Spleen (tissue), 11 donors: Measurements from ENCODE around the gene KLC1. TPM values are rescaled to one million over a fixed set of nuclear protein-coding genes. Genes with fewer than 3 reads are reported as not detected.

ENCODE experiments used
- DNase-seq: peaks from one replicate; pipeline ENCODE4 v3.0.0-alpha.2; 2020
- H3K27ac ChIP-seq, 8 donors: fragments of 200-600 bp; sonication (generic) in 7 of 8; 1 replicate in 4 of 8; 2 replicates in 4 of 8; pipeline versions ENCODE4 v1.5.0 to v1.8.0; 2016 to 2021; ENCODE audit warnings: inconsistent platforms in 4 of 8, mild to moderate bottlenecking in 4 of 8, moderate library complexity in 1 of 8
- H3K27me3 ChIP-seq, 7 donors: fragments of 200-600 bp; sonication (generic) in 6 of 7; replicated peaks in 1 of 7; 1 replicate in 4 of 7; 2 replicates in 3 of 7; pipeline versions ENCODE4 v1.5.0 to v1.8.0; 2016 to 2021; ENCODE audit warnings: inconsistent platforms in 3 of 7, mild to moderate bottlenecking in 1 of 7
- H3K36me3 ChIP-seq, 6 donors: fragments of 200-600 bp; sonication (generic) in 5 of 6; 1 replicate in 4 of 6; 2 replicates in 2 of 6; pipeline versions ENCODE4 v1.5.0 to v1.8.0; 2016 to 2021; ENCODE audit warnings: inconsistent platforms in 2 of 6
- H3K4me1 ChIP-seq, 6 donors: fragments of 200-600 bp; sonication (generic) in 5 of 6; 1 replicate in 3 of 6; 2 replicates in 3 of 6; pipeline versions ENCODE4 v1.5.0 to v1.8.0; 2016 to 2021; ENCODE audit warnings: inconsistent platforms in 3 of 6
- H3K4me3 ChIP-seq, 8 donors: fragments of 200-600 bp; sonication (generic) in 7 of 8; 1 replicate in 4 of 8; 2 replicates in 4 of 8; pipeline versions ENCODE4 v1.5.0 to v1.8.0; 2016 to 2021; ENCODE audit warnings: inconsistent platforms in 4 of 8, mild to moderate bottlenecking in 4 of 8, moderate library complexity in 2 of 8
- H3K9me3 ChIP-seq, 8 donors: fragments of 200-600 bp; sonication (generic) in 7 of 8; 1 replicate in 4 of 8; 2 replicates in 4 of 8; pipeline versions ENCODE4 v1.5.0 to v1.8.0; 2016 to 2021; ENCODE audit warnings: inconsistent platforms in 4 of 8
- POLR2A ChIP-seq, 3 donors: fragments of 450-650 bp; IDR thresholded peaks; one replicate each; pipeline ENCODE4 v1.5.1; 2017; ENCODE audit warnings: antibody characterized with exemption in 3 of 3, mild to moderate bottlenecking in 1 of 3
- POLR2AphosphoS5 ChIP-seq, 3 donors: sonication (generic); formaldehyde crosslinking; IDR thresholded peaks; one replicate each; pipeline ENCODE4 v1.5.1; 2017; ENCODE audit warnings: antibody characterized with exemption in 3 of 3
- WGBS, 5 donors: extraction: QIAGEN DNeasy Blood & Tissue Kit in 3 of 5; methylation state at CpG; one replicate each; pipeline versions ENCODE4 v1.1.5 to v1.1.7; 2013 to 2018; 5-methylcytosine and 5-hydroxymethylcytosine counted together
- intact Hi-C: fragments of 100-400 bp; cut with DNase I; formaldehyde crosslinking; loops from one replicate; pipeline ENCODE4 v1.15.0; 2023; ENCODE audit warnings: low total_unique reads
- polyA plus RNA-seq, 3 donors: library from polyadenylated mRNA; stranded (reverse); fragments of 200-250 nt; gene quantifications; one replicate each; pipeline ENCODE4 v1.2.1, GENCODE V29; 2013
- total RNA-seq, 7 donors: library from RNA; depleted of rRNA in 3 of 7; stranded (reverse); fragments of >200 nt in 3 of 7; fragmentation: NEBNext Ultra II Directional in 4 of 7; extraction: Animal tissue kit (Norgen Biotek cat#: 25700) in 4 of 7; gene quantifications; one replicate each; pipeline versions ENCODE4 v1.1.0 to v1.2.1, GENCODE V29; 2016 to 2021
- TF ChIP-seq, protein P1 (sequence below), 11 experiments: fragments of 200-600 bp in 7 of 11; fragments of 450-650 bp in 4 of 11; sonication (generic) in 4 of 11; IDR thresholded peaks in 8 of 11; conservative IDR thresholded peaks in 3 of 11; 1 replicate in 7 of 11; 2 replicates in 4 of 11; pipeline versions ENCODE4 v1.4.0 to v1.8.0; 2016 to 2021; ENCODE audit warnings: antibody characterized with exemption in 11 of 11, inconsistent platforms in 4 of 11, mild to moderate bottlenecking in 1 of 11
- donor health status: healthy with polysubstance abuse.
- donor health status: DM: no; HTN: no; CAD: no; lungs with moderate emphysema.
- donor health status: DM: no; HTN: no; CAD: no.
- donor health status: Bipolar disorder and iron deficiency.
- donor health status: healthy.
- donor health status: DM: no; HTN: no; CAD: no.
- donor health status: DM: yes; HTN: yes; CAD: no.

KLC1 gene
- total and polyA plus RNA-seq, 10 donors, result 54.1 to 333 (median 226) TPM

DNA sequence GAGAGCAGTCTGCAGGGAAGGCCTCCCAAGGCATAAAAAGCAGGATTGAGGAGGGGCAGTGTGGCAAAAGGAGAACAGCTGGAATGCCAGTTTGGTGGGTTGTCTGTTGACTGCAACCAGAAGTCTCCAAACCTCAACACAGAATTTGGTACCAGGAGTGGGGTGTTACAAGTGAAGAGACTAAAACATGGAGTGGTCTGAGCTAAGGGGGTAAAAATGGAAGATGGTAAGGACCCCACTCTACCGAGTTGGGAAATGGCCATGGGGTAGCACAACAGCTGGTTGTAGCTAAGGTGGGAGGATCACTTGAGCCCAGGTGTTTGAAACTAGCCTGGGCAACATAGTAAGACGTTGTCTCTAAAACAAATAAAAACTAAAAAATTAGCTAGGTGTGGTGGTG lies 17.8 kb upstream of the KLC1 start:
- 87 to 94% (median 89%) methylated on average over 2 of the region's 2 CpGs for WGBS, 5 donors
- H3K27ac ChIP-seq, result no peak overlapping the region
- TF ChIP-seq POLR2AphosphoS5 (IDR thresholded peaks at IDR 0.05), result no peak
- TF ChIP-seq, protein P1, sequence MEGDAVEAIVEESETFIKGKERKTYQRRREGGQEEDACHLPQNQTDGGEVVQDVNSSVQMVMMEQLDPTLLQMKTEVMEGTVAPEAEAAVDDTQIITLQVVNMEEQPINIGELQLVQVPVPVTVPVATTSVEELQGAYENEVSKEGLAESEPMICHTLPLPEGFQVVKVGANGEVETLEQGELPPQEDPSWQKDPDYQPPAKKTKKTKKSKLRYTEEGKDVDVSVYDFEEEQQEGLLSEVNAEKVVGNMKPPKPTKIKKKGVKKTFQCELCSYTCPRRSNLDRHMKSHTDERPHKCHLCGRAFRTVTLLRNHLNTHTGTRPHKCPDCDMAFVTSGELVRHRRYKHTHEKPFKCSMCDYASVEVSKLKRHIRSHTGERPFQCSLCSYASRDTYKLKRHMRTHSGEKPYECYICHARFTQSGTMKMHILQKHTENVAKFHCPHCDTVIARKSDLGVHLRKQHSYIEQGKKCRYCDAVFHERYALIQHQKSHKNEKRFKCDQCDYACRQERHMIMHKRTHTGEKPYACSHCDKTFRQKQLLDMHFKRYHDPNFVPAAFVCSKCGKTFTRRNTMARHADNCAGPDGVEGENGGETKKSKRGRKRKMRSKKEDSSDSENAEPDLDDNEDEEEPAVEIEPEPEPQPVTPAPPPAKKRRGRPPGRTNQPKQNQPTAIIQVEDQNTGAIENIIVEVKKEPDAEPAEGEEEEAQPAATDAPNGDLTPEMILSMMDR (IDR thresholded peaks at IDR 0.05 in 8 of 11, conservative IDR thresholded peaks at IDR 0.05 in 3 of 11), result no peak
- no peak for TF ChIP-seq POLR2A (IDR thresholded peaks at IDR 0.05)
- H3K27me3 ChIP-seq, result peaks cover 0 to 20% (median 0%) of the 10 kb centered on the region in 7 donors
- H3K9me3 ChIP-seq, result peaks cover 4 to 19% (median 15%) of the 10 kb centered on the region in 8 donors
- DNase-seq, result no peak
- no peaks in the 10 kb centered on the region for H3K36me3 ChIP-seq
- intact Hi-C loops, result no loop called here
- H3K4me1 ChIP-seq, result peaks cover 8 to 25% (median 19%) of the 10 kb centered on the region in 6 donors
- no peak overlapping the region for H3K4me3 ChIP-seq

DNA sequence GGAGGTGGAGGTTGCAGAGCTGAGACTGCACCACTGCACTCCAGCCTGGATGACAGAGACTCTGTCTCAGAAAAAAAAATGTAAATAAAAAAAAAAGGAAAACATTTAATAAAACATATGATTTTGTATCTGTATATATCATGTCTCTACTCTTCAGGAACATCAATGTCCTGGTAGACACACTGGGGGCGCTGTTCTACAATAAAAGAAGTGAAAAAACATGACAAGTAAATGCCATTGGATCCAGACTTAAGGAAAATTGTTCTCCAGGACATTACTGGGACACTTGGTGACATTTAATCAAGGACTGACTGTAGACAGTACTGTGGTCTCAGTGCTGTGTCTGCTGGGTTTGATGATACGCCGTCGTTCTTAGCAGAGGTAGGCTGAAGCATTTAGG lies 15.5 kb upstream of the KLC1 start:
- Histone ChIP-seq H3K9me3 (peaks cover 4 to 19% (median 15%) of the 10 kb centered on the region in 8 donors), H3K4me1 (peaks cover 0 to 2% (median under 1%) of the 10 kb centered on the region in 6 donors), H3K27ac (no peak overlapping the region), H3K4me3 (no peak overlapping the region), H3K27me3 (peaks cover 0 to 7% (median 0%) of the 10 kb centered on the region in 7 donors), H3K36me3 (no peaks in the 10 kb centered on the region)
- 85 to 96% (median 94%) methylated on average over 4 of the region's 4 CpGs for WGBS, 5 donors
- intact Hi-C loops, result no loop called here
- DNase-seq, result no peak
- TF ChIP-seq, protein P1 (IDR thresholded peaks at IDR 0.05 in 8 of 11, conservative IDR thresholded peaks at IDR 0.05 in 3 of 11), result peak in 3 of 11 experiments; percentile 16 to 47 (median 42)
- no peak for TF ChIP-seq POLR2AphosphoS5 (IDR thresholded peaks at IDR 0.05)
- no peak for TF ChIP-seq POLR2A (IDR thresholded peaks at IDR 0.05)

DNA sequence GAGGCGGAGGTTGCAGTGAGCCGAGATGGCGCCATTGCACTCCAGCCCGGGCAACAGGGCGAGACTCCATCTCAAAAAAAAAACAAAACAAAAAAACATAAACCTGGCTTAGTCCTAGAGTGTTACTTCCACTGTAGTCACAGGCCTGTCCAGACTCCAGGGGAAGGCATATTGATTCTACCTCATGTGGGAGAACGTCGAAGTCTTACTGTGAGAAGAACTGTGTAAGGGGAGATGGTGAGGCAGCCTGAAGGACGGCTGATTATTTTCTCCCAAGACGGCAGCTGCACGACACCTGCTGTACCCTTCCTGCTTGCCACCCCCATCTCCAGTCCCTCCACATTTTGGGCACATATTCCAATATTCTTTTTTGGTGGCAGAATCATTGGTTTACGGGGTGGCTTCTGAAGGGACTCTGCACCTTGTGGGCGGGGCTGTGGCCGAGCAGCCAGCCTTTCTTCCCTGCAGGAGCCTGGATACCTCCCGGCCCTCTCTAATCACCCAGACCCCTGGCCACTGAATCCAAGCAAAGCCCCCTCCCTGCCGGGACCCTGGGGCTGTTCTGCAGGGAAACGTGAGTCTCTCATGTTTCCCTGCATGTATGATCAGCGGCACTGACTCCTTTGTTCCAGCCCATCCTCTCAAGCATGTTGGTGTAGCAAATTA lies 12.2 kb upstream of the KLC1 start:
- intact Hi-C loops, result no loop called here
- Histone ChIP-seq H3K36me3 (no peaks in the 10 kb centered on the region), H3K27ac (no peak overlapping the region), H3K27me3 (no peaks in the 10 kb centered on the region), H3K4me3 (no peak overlapping the region), H3K4me1 (no peaks in the 10 kb centered on the region), H3K9me3 (peaks cover 0 to 4% (median 3%) of the 10 kb centered on the region in 8 donors)
- TF ChIP-seq POLR2AphosphoS5 (IDR thresholded peaks at IDR 0.05) (no peak), POLR2A (IDR thresholded peaks at IDR 0.05) (no peak)
- TF ChIP-seq, protein P1 (IDR thresholded peaks at IDR 0.05 in 8 of 11, conservative IDR thresholded peaks at IDR 0.05 in 3 of 11), result no peak
- DNase-seq, result no peak
- WGBS, 5 donors, result 86 to 92% (median 90%) methylated on average over 17 of the region's 17 CpGs

DNA sequence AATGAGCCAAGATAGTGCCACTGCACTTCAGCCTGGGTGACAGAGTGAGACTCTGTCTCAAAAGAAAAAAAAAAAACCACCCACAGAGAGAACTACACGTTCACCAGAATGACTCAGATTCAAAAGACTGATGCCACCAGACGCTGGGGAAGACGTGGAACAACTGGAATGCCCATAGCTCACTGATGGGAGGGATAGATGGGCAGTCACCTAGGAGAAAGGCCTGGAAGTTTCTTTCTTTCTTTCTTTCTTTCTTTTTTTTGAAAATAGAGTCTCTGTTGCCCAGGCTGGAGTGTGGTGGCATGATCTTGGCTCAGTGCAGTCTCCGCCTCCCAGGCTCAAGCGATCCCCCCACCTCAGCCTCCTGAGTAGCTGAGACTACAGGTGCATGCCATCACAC lies 10.0 kb upstream of the KLC1 start:
- no peak for DNase-seq
- intact Hi-C loops, result no loop called here
- Histone ChIP-seq H3K27ac (no peak overlapping the region), H3K27me3 (no peaks in the 10 kb centered on the region), H3K9me3 (no peaks in the 10 kb centered on the region), H3K4me1 (peaks cover 7 to 10% (median 9%) of the 10 kb centered on the region in 6 donors), H3K4me3 (no peak overlapping the region), H3K36me3 (no peaks in the 10 kb centered on the region)
- WGBS, 5 donors, result 72 to 83% (median 80%) methylated on average over 5 of the region's 5 CpGs
- TF ChIP-seq POLR2AphosphoS5 (IDR thresholded peaks at IDR 0.05), result no peak
- TF ChIP-seq, protein P1 (IDR thresholded peaks at IDR 0.05 in 8 of 11, conservative IDR thresholded peaks at IDR 0.05 in 3 of 11), result no peak
- TF ChIP-seq POLR2A (IDR thresholded peaks at IDR 0.05), result no peak
